Sigmoid colon (tissue), 4 donors: ENCODE data around the gene GRID1.

ENCODE experiments used
- EP300 ChIP-seq, 4 donors: sonication (generic); formaldehyde crosslinking; IDR thresholded peaks; one replicate each; pipeline ENCODE4 v1.6.1; 2017; ENCODE audit warnings: antibody characterized with exemption in 4 of 4
- POLR2A ChIP-seq, 2 donors: fragments of 450-650 bp; IDR thresholded peaks; one replicate each; pipeline ENCODE4 v1.6.1; 2016; ENCODE audit warnings: antibody characterized with exemption in 2 of 2, mild to moderate bottlenecking in 2 of 2, moderate library complexity in 2 of 2
- POLR2AphosphoS5 ChIP-seq, 4 donors: sonication (generic); formaldehyde crosslinking; IDR thresholded peaks; one replicate each; pipeline ENCODE4 v1.6.1; 2017; ENCODE audit warnings: antibody characterized with exemption in 4 of 4
- TF ChIP-seq, protein P1 (sequence below), 4 experiments: fragments of 450-650 bp in 3 of 4; fragments of 200-600 bp in 1 of 4; IDR thresholded peaks; one replicate each; pipeline ENCODE4 v1.5.1; 2016 to 2019; ENCODE audit warnings: antibody characterized with exemption in 4 of 4, mild to moderate bottlenecking in 3 of 4, moderate library complexity in 2 of 4

DNA sequence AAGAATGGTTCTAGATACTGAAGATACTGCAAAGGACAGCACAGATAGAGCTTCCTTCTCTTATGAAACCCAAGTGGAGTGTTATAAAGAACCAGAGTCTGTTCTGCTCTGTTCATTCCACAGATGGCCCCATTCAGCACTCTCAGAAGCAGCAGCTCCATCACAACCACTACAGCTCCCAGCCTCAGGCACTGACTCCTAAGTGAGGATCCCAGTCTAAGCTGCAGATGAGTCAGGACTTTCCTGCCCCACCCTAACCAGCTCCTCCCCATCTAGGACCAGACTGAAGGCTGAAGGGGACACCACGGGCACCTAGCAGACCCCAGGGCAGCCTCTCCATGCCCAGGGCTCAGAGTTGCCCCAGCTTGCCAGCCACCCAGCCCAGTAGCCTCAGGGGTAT lies 379.8 kb downstream of the GRID1 start:
- TF ChIP-seq POLR2AphosphoS5 (IDR thresholded peaks at IDR 0.05), result no peak
- TF ChIP-seq, protein P1, sequence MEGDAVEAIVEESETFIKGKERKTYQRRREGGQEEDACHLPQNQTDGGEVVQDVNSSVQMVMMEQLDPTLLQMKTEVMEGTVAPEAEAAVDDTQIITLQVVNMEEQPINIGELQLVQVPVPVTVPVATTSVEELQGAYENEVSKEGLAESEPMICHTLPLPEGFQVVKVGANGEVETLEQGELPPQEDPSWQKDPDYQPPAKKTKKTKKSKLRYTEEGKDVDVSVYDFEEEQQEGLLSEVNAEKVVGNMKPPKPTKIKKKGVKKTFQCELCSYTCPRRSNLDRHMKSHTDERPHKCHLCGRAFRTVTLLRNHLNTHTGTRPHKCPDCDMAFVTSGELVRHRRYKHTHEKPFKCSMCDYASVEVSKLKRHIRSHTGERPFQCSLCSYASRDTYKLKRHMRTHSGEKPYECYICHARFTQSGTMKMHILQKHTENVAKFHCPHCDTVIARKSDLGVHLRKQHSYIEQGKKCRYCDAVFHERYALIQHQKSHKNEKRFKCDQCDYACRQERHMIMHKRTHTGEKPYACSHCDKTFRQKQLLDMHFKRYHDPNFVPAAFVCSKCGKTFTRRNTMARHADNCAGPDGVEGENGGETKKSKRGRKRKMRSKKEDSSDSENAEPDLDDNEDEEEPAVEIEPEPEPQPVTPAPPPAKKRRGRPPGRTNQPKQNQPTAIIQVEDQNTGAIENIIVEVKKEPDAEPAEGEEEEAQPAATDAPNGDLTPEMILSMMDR (IDR thresholded peaks at IDR 0.05), result no peak
- no peak for TF ChIP-seq POLR2A (IDR thresholded peaks at IDR 0.05)
- no peak for TF ChIP-seq EP300 (IDR thresholded peaks at IDR 0.05)
